ENCODE measurements around the gene SNX6. TPM values are rescaled to one million over a fixed set of nuclear protein-coding genes. Genes with fewer than 3 reads are reported as not detected.

The SNX6 gene
- total and polyA plus RNA-seq, 7 donors = 30.7 to 66.2 (median 43.8) TPM

- 0% methylated on average over 13 of the region's 13 CpGs for WGBS, 3 donors
- TF ChIP-seq, protein P1, sequence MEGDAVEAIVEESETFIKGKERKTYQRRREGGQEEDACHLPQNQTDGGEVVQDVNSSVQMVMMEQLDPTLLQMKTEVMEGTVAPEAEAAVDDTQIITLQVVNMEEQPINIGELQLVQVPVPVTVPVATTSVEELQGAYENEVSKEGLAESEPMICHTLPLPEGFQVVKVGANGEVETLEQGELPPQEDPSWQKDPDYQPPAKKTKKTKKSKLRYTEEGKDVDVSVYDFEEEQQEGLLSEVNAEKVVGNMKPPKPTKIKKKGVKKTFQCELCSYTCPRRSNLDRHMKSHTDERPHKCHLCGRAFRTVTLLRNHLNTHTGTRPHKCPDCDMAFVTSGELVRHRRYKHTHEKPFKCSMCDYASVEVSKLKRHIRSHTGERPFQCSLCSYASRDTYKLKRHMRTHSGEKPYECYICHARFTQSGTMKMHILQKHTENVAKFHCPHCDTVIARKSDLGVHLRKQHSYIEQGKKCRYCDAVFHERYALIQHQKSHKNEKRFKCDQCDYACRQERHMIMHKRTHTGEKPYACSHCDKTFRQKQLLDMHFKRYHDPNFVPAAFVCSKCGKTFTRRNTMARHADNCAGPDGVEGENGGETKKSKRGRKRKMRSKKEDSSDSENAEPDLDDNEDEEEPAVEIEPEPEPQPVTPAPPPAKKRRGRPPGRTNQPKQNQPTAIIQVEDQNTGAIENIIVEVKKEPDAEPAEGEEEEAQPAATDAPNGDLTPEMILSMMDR (IDR thresholded peaks at IDR 0.05) = no peak
- peak overlapping the region; percentile 100 for H3K4me3 ChIP-seq
- DNase-seq = no peak
- peak overlapping the region; percentile 95 for H3K27ac ChIP-seq
- ATAC-seq = peak in 2 of 4 donors; percentile 7 to 13
- intact Hi-C loops (cut with DNase I) = no loop called here
- peaks cover 0 to 21% of the 10 kb centered on the region in 2 donors for H3K36me3 ChIP-seq (ENCODE audit: insufficient read depth in 1 of 2, low read depth in 1 of 2)
- peaks cover 10% of the 10 kb centered on the region for H3K4me1 ChIP-seq
- no peaks in the 10 kb centered on the region for H3K27me3 ChIP-seq (ENCODE audit: insufficient read depth in 3 of 3, low read length in 2 of 3)
- H3K9me3 ChIP-seq = no peaks in the 10 kb centered on the region
These were observed 648 bp downstream of the SNX6 start for GRCh38 chr14:34629344-34629656.

- TF ChIP-seq, protein P1 (IDR thresholded peaks at IDR 0.05) = no peak
- ATAC-seq (no peak), DNase-seq (no peak)
- no peaks in the 10 kb centered on the region for H3K27me3 ChIP-seq (ENCODE audit: insufficient read depth in 3 of 3, low read length in 2 of 3)
- intact Hi-C loops (cut with DNase I) = no loop called here
- H3K27ac ChIP-seq = peak overlapping the region; percentile 95
- peaks cover 0 to 27% of the 10 kb centered on the region in 2 donors for H3K36me3 ChIP-seq (ENCODE audit: insufficient read depth in 1 of 2, low read depth in 1 of 2)
- WGBS, 3 donors = 34 to 42% (median 35%) methylated on average over 5 of the region's 5 CpGs
- H3K9me3 ChIP-seq = no peaks in the 10 kb centered on the region
- H3K4me1 ChIP-seq = peaks cover 16% of the 10 kb centered on the region
- H3K4me3 ChIP-seq = peak overlapping the region; percentile 100
These were observed 1.2 kb downstream of the SNX6 start for GRCh38 chr14:34628681-34629135.

- Histone ChIP-seq H3K4me3 (no peak overlapping the region), H3K9me3 (no peaks in the 10 kb centered on the region), H3K36me3 (ENCODE audit: insufficient read depth in 1 of 2, low read depth in 1 of 2) (peaks cover 10 to 62% of the 10 kb centered on the region in 2 donors), H3K27ac (no peak overlapping the region), H3K4me1 (peaks cover 14% of the 10 kb centered on the region), H3K27me3 (ENCODE audit: insufficient read depth in 3 of 3, low read length in 2 of 3) (no peaks in the 10 kb centered on the region)
- TF ChIP-seq, protein P1 (IDR thresholded peaks at IDR 0.05) = no peak
- WGBS, 3 donors = 79 to 84% (median 84%) methylated on average over 3 of the region's 3 CpGs
- no peak for ATAC-seq
- DNase-seq = no peak
- intact Hi-C loops (cut with DNase I) = no loop called here
These were observed 6.4 kb downstream of the SNX6 start for GRCh38 chr14:34623506-34623905.

DNA sequence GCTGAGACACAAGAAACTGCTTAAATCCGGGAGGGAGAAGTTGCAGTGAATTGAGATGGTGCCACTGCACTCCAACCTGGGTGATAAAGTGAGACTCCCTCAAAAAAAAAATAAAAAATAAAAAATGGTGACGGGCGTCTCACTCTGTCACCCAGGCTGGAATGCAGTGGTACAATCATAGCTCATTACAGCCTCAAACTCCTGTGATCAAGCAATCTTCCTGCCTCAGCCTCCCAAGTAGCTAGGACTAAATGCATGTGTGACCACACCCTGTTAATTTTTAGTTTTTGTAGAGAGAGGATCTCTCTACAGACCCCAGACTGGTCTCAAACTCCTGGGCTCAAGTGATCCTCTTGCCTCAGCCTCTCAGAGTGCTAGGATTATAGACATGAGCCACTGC, 9.1 kb downstream of the SNX6 start:
- TF ChIP-seq, protein P1 (IDR thresholded peaks at IDR 0.05) = no peak
- Histone ChIP-seq H3K9me3 (no peaks in the 10 kb centered on the region), H3K4me1 (peaks cover 8% of the 10 kb centered on the region), H3K27ac (no peak overlapping the region), H3K4me3 (no peak overlapping the region), H3K36me3 (ENCODE audit: insufficient read depth in 1 of 2, low read depth in 1 of 2) (peaks cover 10 to 74% of the 10 kb centered on the region in 2 donors), H3K27me3 (ENCODE audit: insufficient read depth in 3 of 3, low read length in 2 of 3) (no peaks in the 10 kb centered on the region)
- 75 to 87% (median 87%) methylated on average over 3 of the region's 3 CpGs for WGBS, 3 donors
- intact Hi-C loops (cut with DNase I) = no loop called here
- DNase-seq = no peak
- ATAC-seq = no peak

GRCh38 chr14:34620115-34620514, 9.8 kb downstream of the SNX6 start:
- TF ChIP-seq, protein P1 (IDR thresholded peaks at IDR 0.05) = no peak
- H3K9me3 ChIP-seq = no peaks in the 10 kb centered on the region
- ATAC-seq (no peak), DNase-seq (no peak)
- H3K4me3 ChIP-seq = no peak overlapping the region
- no peak overlapping the region for H3K27ac ChIP-seq
- H3K36me3 ChIP-seq (ENCODE audit: insufficient read depth in 1 of 2, low read depth in 1 of 2) = peaks cover 10 to 69% of the 10 kb centered on the region in 2 donors
- intact Hi-C loops (cut with DNase I) = no loop called here
- H3K27me3 ChIP-seq (ENCODE audit: insufficient read depth in 3 of 3, low read length in 2 of 3) = no peaks in the 10 kb centered on the region
- peaks cover 8% of the 10 kb centered on the region for H3K4me1 ChIP-seq
- 85 to 92% (median 91%) methylated on average over 2 of the region's 2 CpGs for WGBS, 3 donors

Measured in psoas muscle (tissue), 8 donors.